Omental fat pad (tissue), 4 donors: Measurements from ENCODE around the gene EEF1AKMT4. TPM values are rescaled to one million over a fixed set of nuclear protein-coding genes. Genes with fewer than 3 reads are reported as not detected.

Experiments used
- ATAC-seq: fragments of 150-250 bp; one replicate; pipeline ENCODE4 v1.9.1; 2016; ENCODE audit warnings: mild to moderate bottlenecking, moderate library complexity; ENCODE audit not compliant: low FRiP score
- DNase-seq: peaks from one replicate; pipeline ENCODE4 v3.0.0-alpha.2; 2019; ENCODE audit warnings: low spot score
- total RNA-seq, 4 donors: library from RNA; depleted of rRNA; stranded (reverse); fragments of >200 nt; gene quantifications; one replicate each; pipeline ENCODE4 v1.1.0, GENCODE V29; 2016
- TF ChIP-seq, protein P1 (sequence below), 3 donors: fragments of 450-650 bp; IDR thresholded peaks; one replicate each; pipeline ENCODE4 v1.5.1; 2016 to 2017; ENCODE audit warnings: antibody characterized with exemption in 3 of 3, mild to moderate bottlenecking in 3 of 3, moderate library complexity in 2 of 3

EEF1AKMT4 gene
- total RNA-seq, 4 donors from 2014 or later, result 1.7 to 14.8 (median 5.5) TPM

DNA sequence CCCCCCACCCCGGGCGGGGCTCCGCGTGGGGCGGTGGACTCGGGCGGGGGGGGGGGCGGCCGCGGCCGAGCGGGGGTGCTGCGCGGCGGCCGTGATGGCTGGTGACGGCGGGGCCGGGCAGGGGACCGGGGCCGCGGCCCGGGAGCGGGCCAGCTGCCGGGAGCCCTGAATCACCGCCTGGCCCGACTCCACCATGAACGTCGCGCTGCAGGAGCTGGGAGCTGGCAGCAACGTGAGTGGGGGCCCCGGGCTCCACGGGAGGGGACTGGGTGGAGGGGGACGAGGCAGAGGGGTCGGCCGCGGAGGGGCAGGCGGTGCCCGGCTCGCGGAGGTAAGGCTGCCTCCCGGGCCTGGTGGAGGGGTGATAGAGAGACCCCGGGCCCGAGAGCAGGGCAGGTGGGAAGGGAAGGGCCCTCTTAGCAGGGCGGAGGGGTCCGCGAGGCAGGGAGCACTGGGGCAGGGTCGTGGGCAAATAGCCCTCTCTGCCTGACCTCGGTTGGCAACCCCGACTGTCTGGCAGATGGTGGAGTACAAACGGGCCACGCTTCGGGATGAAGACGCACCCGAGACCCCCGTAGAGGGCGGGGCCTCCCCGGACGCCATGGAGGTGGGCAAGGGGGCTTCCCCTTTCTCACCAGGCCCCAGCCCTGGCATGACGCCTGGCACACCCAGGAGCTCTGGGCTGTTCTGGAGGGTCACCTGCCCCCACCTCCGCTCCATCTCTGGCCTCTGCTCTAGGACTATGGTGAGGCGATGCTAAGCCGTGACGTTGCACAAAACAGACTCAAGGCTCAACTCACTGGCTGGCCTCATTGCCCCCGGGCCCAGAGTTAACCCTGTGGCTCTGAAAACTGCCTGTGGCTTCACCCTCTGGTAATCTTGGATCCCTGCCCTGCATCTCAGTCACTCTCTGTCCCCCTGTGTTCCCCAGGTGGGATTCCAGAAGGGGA is 26.8 kb downstream of the EEF1AKMT4 start, which contains the start of gene ECE2:
Gene ECE2 (plus strand): TSS at position 62 of the 950 bp plus-strand sequence. CDS start 132 bp downstream, at position 194.
- ATAC-seq (no peak), DNase-seq (no peak)
- TF ChIP-seq, protein P1, sequence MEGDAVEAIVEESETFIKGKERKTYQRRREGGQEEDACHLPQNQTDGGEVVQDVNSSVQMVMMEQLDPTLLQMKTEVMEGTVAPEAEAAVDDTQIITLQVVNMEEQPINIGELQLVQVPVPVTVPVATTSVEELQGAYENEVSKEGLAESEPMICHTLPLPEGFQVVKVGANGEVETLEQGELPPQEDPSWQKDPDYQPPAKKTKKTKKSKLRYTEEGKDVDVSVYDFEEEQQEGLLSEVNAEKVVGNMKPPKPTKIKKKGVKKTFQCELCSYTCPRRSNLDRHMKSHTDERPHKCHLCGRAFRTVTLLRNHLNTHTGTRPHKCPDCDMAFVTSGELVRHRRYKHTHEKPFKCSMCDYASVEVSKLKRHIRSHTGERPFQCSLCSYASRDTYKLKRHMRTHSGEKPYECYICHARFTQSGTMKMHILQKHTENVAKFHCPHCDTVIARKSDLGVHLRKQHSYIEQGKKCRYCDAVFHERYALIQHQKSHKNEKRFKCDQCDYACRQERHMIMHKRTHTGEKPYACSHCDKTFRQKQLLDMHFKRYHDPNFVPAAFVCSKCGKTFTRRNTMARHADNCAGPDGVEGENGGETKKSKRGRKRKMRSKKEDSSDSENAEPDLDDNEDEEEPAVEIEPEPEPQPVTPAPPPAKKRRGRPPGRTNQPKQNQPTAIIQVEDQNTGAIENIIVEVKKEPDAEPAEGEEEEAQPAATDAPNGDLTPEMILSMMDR (IDR thresholded peaks at IDR 0.05), result no peak

DNA sequence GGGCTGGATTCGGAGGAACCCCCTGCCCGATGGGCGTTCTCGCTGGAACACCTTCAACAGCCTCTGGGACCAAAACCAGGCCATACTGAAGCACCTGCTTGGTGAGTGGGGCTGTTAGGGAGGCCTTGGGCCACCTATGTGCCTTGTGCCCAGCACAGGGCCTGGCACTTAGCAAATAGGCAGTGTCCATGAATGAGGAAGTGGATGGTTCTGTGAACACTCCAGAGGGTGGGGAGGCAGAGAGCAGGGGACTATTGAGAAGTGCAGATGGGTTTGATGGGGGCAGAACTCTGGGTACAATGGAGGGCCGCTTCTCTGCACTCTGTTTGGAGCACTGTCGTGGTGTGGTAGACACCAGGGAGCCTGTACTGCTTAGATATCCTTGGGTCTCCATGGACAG is 27.9 kb downstream of the EEF1AKMT4 start:
- TF ChIP-seq, protein P1 (IDR thresholded peaks at IDR 0.05), result no peak
- ATAC-seq (no peak), DNase-seq (no peak)

DNA sequence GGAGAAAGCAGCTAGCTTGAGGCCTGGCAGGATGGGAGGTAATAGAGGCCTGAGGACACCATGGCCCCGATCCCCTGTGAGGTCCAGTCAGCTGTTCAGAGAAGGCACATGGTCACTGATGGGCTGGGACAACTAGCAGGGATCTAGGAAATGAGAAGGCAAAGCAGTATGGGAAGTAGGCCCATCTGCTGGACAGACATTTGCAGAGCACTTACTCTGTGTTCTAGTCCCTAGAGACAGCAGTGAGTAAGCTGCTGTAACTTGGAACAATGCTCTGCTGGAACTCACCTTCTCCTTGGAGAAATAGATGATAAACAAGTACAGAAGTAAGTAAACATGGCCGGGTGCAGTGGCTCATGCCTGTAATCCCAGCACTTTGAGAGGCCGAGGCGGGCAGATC is 33.5 kb downstream of the EEF1AKMT4 start:
- TF ChIP-seq, protein P1 (IDR thresholded peaks at IDR 0.05), result no peak
- DNase-seq (no peak), ATAC-seq (no peak)

DNA sequence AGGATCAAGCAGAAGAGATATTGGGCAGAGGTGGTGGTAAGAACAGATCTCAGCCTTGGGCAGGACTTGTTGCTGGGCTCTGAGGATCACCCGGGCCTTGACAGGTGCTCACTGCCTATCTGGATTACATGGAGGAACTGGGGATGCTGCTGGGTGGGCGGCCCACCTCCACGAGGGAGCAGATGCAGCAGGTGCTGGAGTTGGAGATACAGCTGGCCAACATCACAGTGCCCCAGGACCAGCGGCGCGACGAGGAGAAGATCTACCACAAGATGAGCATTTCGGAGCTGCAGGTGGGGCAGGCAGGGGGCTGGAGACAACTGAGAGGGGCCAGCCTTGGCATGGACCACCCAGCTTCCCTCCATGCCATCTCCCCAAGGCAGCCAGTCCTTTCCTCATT is 34.2 kb downstream of the EEF1AKMT4 start:
- TF ChIP-seq, protein P1 (IDR thresholded peaks at IDR 0.05), result no peak
- ATAC-seq, result no peak
- no peak for DNase-seq

DNA sequence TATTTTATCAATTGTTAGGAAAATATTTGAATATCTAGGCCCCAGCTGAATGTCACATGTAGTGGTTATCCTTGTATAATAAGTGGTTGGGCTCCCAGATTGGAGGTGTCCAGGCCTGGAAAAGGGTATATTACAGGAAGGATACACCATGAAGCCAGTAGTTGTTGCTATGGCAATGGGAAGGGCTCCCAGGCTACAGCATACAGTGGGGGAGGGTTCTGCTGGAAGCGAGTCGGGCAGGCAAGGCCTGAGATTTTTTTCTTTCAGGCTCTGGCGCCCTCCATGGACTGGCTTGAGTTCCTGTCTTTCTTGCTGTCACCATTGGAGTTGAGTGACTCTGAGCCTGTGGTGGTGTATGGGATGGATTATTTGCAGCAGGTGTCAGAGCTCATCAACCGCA is 35.2 kb downstream of the EEF1AKMT4 start:
- no peak for DNase-seq
- TF ChIP-seq, protein P1 (IDR thresholded peaks at IDR 0.05), result no peak
- ATAC-seq, result no peak

DNA sequence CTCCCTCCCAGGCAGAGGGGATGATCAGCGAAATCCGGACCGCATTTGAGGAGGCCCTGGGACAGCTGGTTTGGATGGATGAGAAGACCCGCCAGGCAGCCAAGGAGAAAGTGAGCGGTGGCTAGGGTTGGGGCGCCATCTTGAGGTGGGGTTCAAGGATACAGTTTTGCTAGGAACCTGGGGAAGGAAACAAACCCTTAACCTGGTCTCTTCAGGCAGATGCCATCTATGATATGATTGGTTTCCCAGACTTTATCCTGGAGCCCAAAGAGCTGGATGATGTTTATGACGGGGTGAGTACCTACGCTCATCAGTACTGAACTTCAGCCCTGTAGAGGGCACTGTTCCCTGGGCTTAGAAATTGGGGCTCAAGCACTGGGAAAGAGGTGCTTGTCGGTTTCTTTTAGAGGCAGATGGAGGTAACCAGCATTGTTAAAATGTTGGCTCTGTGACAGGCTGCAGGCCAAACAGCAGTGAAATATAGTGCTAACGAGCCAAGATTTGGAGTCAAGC is 40.0 kb downstream of the EEF1AKMT4 start:
- DNase-seq (no peak), ATAC-seq (no peak)
- TF ChIP-seq, protein P1 (IDR thresholded peaks at IDR 0.05), result no peak
